ENCODE data around the gene TMEM109. TPM values are rescaled to one million over a fixed set of nuclear protein-coding genes. Genes with fewer than 3 reads are reported as not detected.
"Not testable (repeated sequence)": the region's sequence is repeated elsewhere in the genome, so short reads cannot be mapped to it uniquely, and the experiment has no call there.

TMEM109 gene
- total RNA-seq, 1 donor from 2014 or later: 97.0 TPM

GRCh38 chr11:60902625-60903024, 11.3 kb upstream of the TMEM109 start:
- DNase-seq (ENCODE audit: low spot score): no peak
- Mint-ChIP-seq H3K27ac (ENCODE audit: unreplicated experiment) (no peak overlapping the region), H3K9me3 (ENCODE audit: low read depth) (no peaks in the 10 kb centered on the region), H3K4me1 (ENCODE audit: low read depth) (peaks cover 27% of the 10 kb centered on the region), H3K36me3 (ENCODE audit: low read depth) (peaks cover 22% of the 10 kb centered on the region), H3K27me3 (ENCODE audit: low read depth) (no peaks in the 10 kb centered on the region), H3K4me3 (ENCODE audit: unreplicated experiment) (no peak overlapping the region)
- TF ChIP-seq CTCF (IDR thresholded peaks at IDR 0.05): no peak

GRCh38 chr11:60905047-60905446, 8.9 kb upstream of the TMEM109 start:
- peaks cover 11% of the 10 kb centered on the region for H3K36me3 Mint-ChIP-seq (ENCODE audit: low read depth)
- H3K27me3 Mint-ChIP-seq (ENCODE audit: low read depth): peaks cover 8% of the 10 kb centered on the region
- no peaks in the 10 kb centered on the region for H3K9me3 Mint-ChIP-seq (ENCODE audit: low read depth)
- no peak for TF ChIP-seq CTCF (IDR thresholded peaks at IDR 0.05)
- peak overlapping the region; percentile 87 for H3K27ac Mint-ChIP-seq (ENCODE audit: unreplicated experiment)
- H3K4me3 Mint-ChIP-seq (ENCODE audit: unreplicated experiment): peak overlapping the region; percentile 84
- H3K4me1 Mint-ChIP-seq (ENCODE audit: low read depth): peaks cover 27% of the 10 kb centered on the region
- DNase-seq (ENCODE audit: low spot score): no peak

- no peak for DNase-seq (ENCODE audit: low spot score)
- Mint-ChIP-seq H3K36me3 (ENCODE audit: low read depth) (peaks cover 9% of the 10 kb centered on the region), H3K27me3 (ENCODE audit: low read depth) (peaks cover 8% of the 10 kb centered on the region)
Observed at GRCh38 chr11:60905551-60906113, 8.3 kb upstream of the TMEM109 start.

GRCh38 chr11:60906132-60906972, 7.6 kb upstream of the TMEM109 start, which contains the start of gene PRPF19:
Gene PRPF19, minus strand, starts transcription at chr11:60906585. Its CDS starts 203 bp downstream, at chr11:60906382.
- TF ChIP-seq CTCF (IDR thresholded peaks at IDR 0.05): peak; percentile 22
- Mint-ChIP-seq H3K4me3 (ENCODE audit: unreplicated experiment) (peak within 1 kb of the TSS; percentile 84), H3K27ac (ENCODE audit: unreplicated experiment) (peak within 1 kb of the TSS; percentile 95), H3K27me3 (ENCODE audit: low read depth) (peaks cover 12% of the 10 kb centered on the region), H3K9me3 (ENCODE audit: low read depth) (no peaks in the 10 kb centered on the region), H3K4me1 (ENCODE audit: low read depth) (peaks cover 27% of the 10 kb centered on the region), H3K36me3 (ENCODE audit: low read depth) (peaks cover 6% of the 10 kb centered on the region)
- peak; percentile 96 for DNase-seq (ENCODE audit: low spot score)

More at GRCh38 chr11:60905551-60906113, 8.3 kb upstream of the TMEM109 start:
- Mint-ChIP-seq H3K4me1 (ENCODE audit: low read depth) (peaks cover 27% of the 10 kb centered on the region), H3K4me3 (ENCODE audit: unreplicated experiment) (peak overlapping the region; percentile 84), H3K9me3 (ENCODE audit: low read depth) (no peaks in the 10 kb centered on the region), H3K27ac (ENCODE audit: unreplicated experiment) (peak overlapping the region; percentile 87)
- TF ChIP-seq CTCF (IDR thresholded peaks at IDR 0.05): no peak

GRCh38 chr11:60908803-60909202, 5.2 kb upstream of the TMEM109 start:
- Mint-ChIP-seq H3K4me1 (ENCODE audit: low read depth) (peaks cover 42% of the 10 kb centered on the region), H3K27ac (ENCODE audit: unreplicated experiment) (no peak overlapping the region), H3K4me3 (ENCODE audit: unreplicated experiment) (no peak overlapping the region), H3K9me3 (ENCODE audit: low read depth) (no peaks in the 10 kb centered on the region), H3K27me3 (ENCODE audit: low read depth) (peaks cover 16% of the 10 kb centered on the region), H3K36me3 (ENCODE audit: low read depth) (no peaks in the 10 kb centered on the region)
- no peak for TF ChIP-seq CTCF (IDR thresholded peaks at IDR 0.05)
- DNase-seq (ENCODE audit: low spot score): no peak

- H3K27ac Mint-ChIP-seq (ENCODE audit: unreplicated experiment); DNase-seq (ENCODE audit: low spot score); H3K4me3 Mint-ChIP-seq (ENCODE audit: unreplicated experiment); H3K36me3 Mint-ChIP-seq (ENCODE audit: low read depth); H3K9me3 Mint-ChIP-seq (ENCODE audit: low read depth): not testable (repeated sequence)
- peaks cover 16% of the 10 kb centered on the region for H3K27me3 Mint-ChIP-seq (ENCODE audit: low read depth)
- peaks cover 34% of the 10 kb centered on the region for H3K4me1 Mint-ChIP-seq (ENCODE audit: low read depth)
Observed at GRCh38 chr11:60909680-60910280, 4.2 kb upstream of the TMEM109 start.
